Ishikawa (cell line): Measurements from ENCODE around the gene CCHCR1.

ENCODE experiments used
- CEBPB ChIP-seq: IDR thresholded peaks from 2 replicates; pipeline ENCODE4 v1.6.1; 2012
- CREB1 ChIP-seq: IDR thresholded peaks from 2 replicates; pipeline ENCODE4 v1.6.1; 2012; ENCODE audit warnings: low read depth
- EGR1 ChIP-seq: IDR thresholded peaks from 2 replicates; pipeline ENCODE4 v1.6.1; 2012
- EP300 ChIP-seq: IDR thresholded peaks from 2 replicates; pipeline ENCODE4 v1.6.1; 2012; ENCODE audit warnings: borderline replicate concordance
- FOXM1 ChIP-seq: IDR thresholded peaks from 2 replicates; pipeline ENCODE4 v1.6.1; 2012; ENCODE audit warnings: low read depth, borderline replicate concordance
- MAX ChIP-seq: IDR thresholded peaks from 2 replicates; pipeline ENCODE4 v1.6.1; 2012
- NFIC ChIP-seq: IDR thresholded peaks from 2 replicates; pipeline ENCODE4 v1.6.1; 2012
- RAD21 ChIP-seq: IDR thresholded peaks from 2 replicates; pipeline ENCODE4 v1.6.1; 2012; ENCODE audit warnings: low read depth
- REST ChIP-seq: IDR thresholded peaks from 2 replicates; pipeline ENCODE4 v1.6.1; 2012; ENCODE audit warnings: low read depth, mild to moderate bottlenecking
- TAF1 ChIP-seq: IDR thresholded peaks from 2 replicates; pipeline ENCODE4 v1.6.1; 2012; ENCODE audit warnings: low read depth, mild to moderate bottlenecking
- TCF12 ChIP-seq: IDR thresholded peaks from 2 replicates; pipeline ENCODE4 v1.6.1; 2012; ENCODE audit warnings: low read depth
- TEAD4 ChIP-seq: IDR thresholded peaks from 2 replicates; pipeline ENCODE4 v1.6.1; 2012
- USF1 ChIP-seq: IDR thresholded peaks from 2 replicates; pipeline ENCODE4 v1.6.1; 2012
- YY1 ChIP-seq: IDR thresholded peaks from 2 replicates; pipeline ENCODE4 v1.6.1; 2012; ENCODE audit warnings: low read depth
- ZBTB7A ChIP-seq: IDR thresholded peaks from 2 replicates; pipeline ENCODE4 v1.6.1; 2012; ENCODE audit warnings: low read depth

The CCHCR1 gene

GRCh38 chr6:31113861-31114540 is 43.6 kb downstream of the CCHCR1 start:
- TF ChIP-seq EGR1, result no peak
- no peak for TF ChIP-seq MAX
- no peak for TF ChIP-seq RAD21
- no peak for TF ChIP-seq NFIC
- TF ChIP-seq TEAD4, result no peak
- TF ChIP-seq CEBPB, result no peak
- no peak; the same call in 1 of the 2 replicates for TF ChIP-seq REST
- no peak for TF ChIP-seq CREB1
- no peak for TF ChIP-seq TAF1
- no peak for TF ChIP-seq TCF12
- no peak for TF ChIP-seq USF1
- TF ChIP-seq EP300, result no peak
- no peak for TF ChIP-seq FOXM1

- TF ChIP-seq TCF12, result no peak
Measured at GRCh38 chr6:31112478-31112877, 45.1 kb downstream of the CCHCR1 start, which contains the start of gene C6orf15. TSS of gene C6orf15 (minus strand) at chr6:31112575. CDS start at chr6:31112555, 20 bp downstream.

GRCh38 chr6:31111712-31112111 is 45.9 kb downstream of the CCHCR1 start:
- TF ChIP-seq USF1, result no peak
- no peak for TF ChIP-seq CEBPB
- TF ChIP-seq NFIC, result no peak
- TF ChIP-seq CREB1, result no peak
- no peak for TF ChIP-seq TAF1
- no peak for TF ChIP-seq TCF12
- TF ChIP-seq EP300, result no peak
- TF ChIP-seq EGR1, result no peak
- no peak for TF ChIP-seq YY1
- no peak for TF ChIP-seq TEAD4
- TF ChIP-seq ZBTB7A, result no peak
- no peak for TF ChIP-seq FOXM1
- TF ChIP-seq MAX, result no peak
- no peak for TF ChIP-seq RAD21
- TF ChIP-seq REST, result no peak

- TF ChIP-seq TEAD4 (no peak), NFIC (no peak), ZBTB7A (no peak), YY1 (no peak), TCF12 (no peak), CEBPB (no peak), REST (no peak), FOXM1 (no peak), USF1 (no peak), RAD21 (no peak), EGR1 (no peak), MAX (no peak), CREB1 (no peak), EP300 (no peak), TAF1 (no peak)
Measured at GRCh38 chr6:31110825-31111582, 46.6 kb downstream of the CCHCR1 start.
